ENCODE data around the gene LRRC26. TPM values are rescaled to one million over a fixed set of nuclear protein-coding genes. Genes with fewer than 3 reads are reported as not detected.

Gene LRRC26
- total RNA-seq, 1 donor from 2014 or later, result not detected

DNA sequence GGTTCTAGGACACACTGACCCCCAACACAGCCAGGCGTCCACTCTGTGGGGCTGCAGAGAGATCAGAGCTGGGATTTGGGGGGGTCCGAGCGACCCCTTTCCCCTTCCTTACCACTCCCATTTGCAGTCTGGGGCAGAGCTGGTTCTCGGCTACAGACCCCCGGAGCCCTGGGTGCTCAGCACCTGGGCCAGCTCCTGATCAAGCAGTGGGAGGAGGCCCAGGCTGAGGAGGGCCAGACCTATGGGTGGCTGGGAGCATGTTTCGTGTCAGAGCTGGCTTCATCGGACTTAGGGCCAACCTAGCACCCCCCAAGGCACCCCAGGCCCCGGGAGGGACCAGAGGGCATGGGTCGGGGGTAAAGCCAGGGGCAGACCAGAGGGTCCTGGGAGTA, 23.3 kb downstream of the LRRC26 start:
- Histone ChIP-seq H3K36me3 (ENCODE audit: control insufficient read depth in 3 of 3, insufficient read depth in 3 of 3, low read length in 3 of 3) (no peaks in the 10 kb centered on the region), H3K27me3 (ENCODE audit: control insufficient read depth in 3 of 3, insufficient read depth in 3 of 3, low read length in 3 of 3) (peaks cover 52 to 65% (median 56%) of the 10 kb centered on the region in 3 donors), H3K27ac (ENCODE audit: low read depth, low read length) (no peak overlapping the region), H3K4me1 (ENCODE audit: control insufficient read depth in 3 of 3, insufficient read depth in 3 of 3, low read length in 3 of 3) (no peaks in the 10 kb centered on the region), H3K4me3 (ENCODE audit: low read length in 3 of 3) (no peak overlapping the region), H3K9me3 (ENCODE audit: control insufficient read depth in 3 of 3, low read length in 3 of 3) (no peaks in the 10 kb centered on the region), H3K9ac (ENCODE audit: low read depth in 1 of 3, low read length in 3 of 3) (no peak overlapping the region)

DNA sequence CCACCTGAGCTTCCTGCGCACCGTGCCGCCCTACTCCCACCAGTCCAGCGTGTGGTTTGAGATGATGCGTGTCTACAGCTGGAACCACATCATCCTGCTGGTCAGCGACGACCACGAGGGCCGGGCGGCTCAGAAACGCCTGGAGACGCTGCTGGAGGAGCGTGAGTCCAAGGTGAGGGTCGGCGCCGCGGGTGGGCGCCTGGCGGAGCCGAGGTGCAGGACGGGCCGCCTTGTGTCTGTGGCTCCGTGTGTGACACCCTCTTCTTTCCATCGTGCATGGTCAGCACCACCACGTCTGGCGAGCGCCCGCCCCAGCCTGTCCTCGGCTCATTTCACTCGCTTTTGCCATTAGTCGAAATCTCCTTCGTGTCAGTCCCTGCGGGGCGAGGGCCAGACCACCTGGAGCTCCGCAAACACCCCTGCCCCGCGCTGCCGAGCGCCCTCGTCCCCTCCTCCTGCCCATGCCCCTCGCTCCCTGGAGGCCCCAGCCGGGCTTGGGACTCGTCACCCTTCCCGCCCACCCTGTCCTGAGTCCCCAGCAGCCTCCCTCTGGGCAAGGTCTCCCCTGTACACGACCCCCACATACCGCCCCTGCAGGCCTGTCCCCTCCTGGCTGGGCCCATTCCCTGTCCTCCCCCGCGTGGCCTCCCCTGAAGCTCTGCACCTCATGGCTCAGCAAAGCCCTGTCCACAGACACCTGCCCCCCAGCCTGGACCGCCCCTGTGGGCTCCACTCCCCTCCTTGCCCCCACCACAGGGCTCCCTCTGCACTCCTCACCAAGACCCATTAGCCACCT, 23.9 kb downstream of the LRRC26 start:
- Histone ChIP-seq H3K4me3 (ENCODE audit: low read length in 3 of 3) (no peak overlapping the region), H3K36me3 (ENCODE audit: control insufficient read depth in 3 of 3, insufficient read depth in 3 of 3, low read length in 3 of 3) (no peaks in the 10 kb centered on the region), H3K27ac (ENCODE audit: low read depth, low read length) (no peak overlapping the region), H3K9ac (ENCODE audit: low read depth in 1 of 3, low read length in 3 of 3) (no peak overlapping the region), H3K27me3 (ENCODE audit: control insufficient read depth in 3 of 3, insufficient read depth in 3 of 3, low read length in 3 of 3) (peaks cover 58 to 71% (median 62%) of the 10 kb centered on the region in 3 donors), H3K9me3 (ENCODE audit: control insufficient read depth in 3 of 3, low read length in 3 of 3) (no peaks in the 10 kb centered on the region), H3K4me1 (ENCODE audit: control insufficient read depth in 3 of 3, insufficient read depth in 3 of 3, low read length in 3 of 3) (no peaks in the 10 kb centered on the region)

DNA sequence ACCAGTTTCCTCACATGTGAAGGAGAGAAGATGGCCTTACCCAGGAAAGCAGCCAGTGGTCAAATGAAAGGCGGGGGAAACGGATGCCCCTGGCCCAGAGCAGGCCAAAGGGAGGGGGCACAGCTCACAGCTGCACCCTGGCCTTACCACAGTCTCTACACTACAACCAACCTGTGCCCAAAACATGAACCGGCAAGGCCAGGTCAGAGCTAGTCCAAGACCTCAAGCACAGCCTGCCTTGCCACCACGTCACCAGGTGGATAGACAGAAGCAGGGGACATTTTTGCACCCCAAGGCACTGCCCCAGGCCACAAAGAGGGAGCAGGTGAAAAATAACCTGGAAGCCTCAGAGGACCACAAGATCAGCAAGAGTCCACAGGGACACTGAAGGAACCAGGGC, 26.4 kb downstream of the LRRC26 start:
- no peaks in the 10 kb centered on the region for H3K36me3 ChIP-seq (ENCODE audit: control insufficient read depth in 3 of 3, insufficient read depth in 3 of 3, low read length in 3 of 3)
- H3K9me3 ChIP-seq (ENCODE audit: control insufficient read depth in 3 of 3, low read length in 3 of 3), result no peaks in the 10 kb centered on the region
- peaks cover 0 to 4% (median 0%) of the 10 kb centered on the region in 3 donors for H3K4me1 ChIP-seq (ENCODE audit: control insufficient read depth in 3 of 3, insufficient read depth in 3 of 3, low read length in 3 of 3)
- H3K27me3 ChIP-seq (ENCODE audit: control insufficient read depth in 3 of 3, insufficient read depth in 3 of 3, low read length in 3 of 3), result peaks cover 70 to 79% (median 71%) of the 10 kb centered on the region in 3 donors
- no peak overlapping the region for H3K4me3 ChIP-seq (ENCODE audit: low read length in 3 of 3)
- no peak overlapping the region for H3K27ac ChIP-seq (ENCODE audit: low read depth, low read length)
- H3K9ac ChIP-seq (ENCODE audit: low read depth in 1 of 3, low read length in 3 of 3), result no peak overlapping the region

DNA sequence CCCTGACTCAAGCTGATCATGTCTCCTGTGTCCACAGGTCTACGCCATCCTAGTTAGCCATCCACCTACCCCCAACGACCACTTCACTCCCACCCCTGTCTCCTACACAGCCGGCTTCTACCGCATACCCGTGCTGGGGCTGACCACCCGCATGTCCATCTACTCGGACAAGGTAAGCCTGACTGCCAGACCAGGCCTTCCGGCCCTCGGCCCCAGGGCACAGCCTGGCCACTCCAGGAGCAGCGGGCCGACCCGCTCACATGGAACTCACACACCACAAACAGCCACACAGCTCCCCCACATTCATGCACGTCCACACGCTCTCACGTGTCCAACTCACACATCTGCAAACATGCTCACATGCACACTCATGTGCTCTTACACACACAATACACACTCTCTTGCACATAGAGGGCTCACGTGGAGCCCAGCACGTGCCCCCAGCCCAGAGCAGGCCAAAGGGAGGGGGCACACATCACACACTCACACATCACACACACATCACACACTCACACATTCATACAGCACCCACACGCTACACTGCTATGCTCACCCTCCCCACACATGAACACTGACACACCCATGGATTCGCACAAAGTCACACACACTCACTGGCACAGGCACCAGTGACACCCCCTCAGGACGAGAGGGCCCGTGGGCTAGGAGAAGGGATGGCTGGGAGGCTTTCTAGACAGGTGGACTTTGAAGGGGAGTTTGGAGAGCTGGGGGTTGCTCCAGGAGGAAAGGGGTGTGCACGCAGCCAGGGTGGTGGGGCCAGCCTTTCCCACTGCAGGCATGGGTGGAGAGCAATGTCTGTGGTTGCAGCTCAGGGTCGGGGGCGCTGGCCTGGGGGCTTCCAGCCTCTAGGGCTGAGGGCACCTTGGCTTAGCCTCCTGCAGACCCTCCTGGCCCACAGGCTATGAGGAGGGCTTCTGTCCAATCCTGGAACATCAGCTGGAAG, 27.6 kb downstream of the LRRC26 start:
- no peak overlapping the region for H3K4me3 ChIP-seq (ENCODE audit: low read length in 3 of 3)
- no peaks in the 10 kb centered on the region for H3K9me3 ChIP-seq (ENCODE audit: control insufficient read depth in 3 of 3, low read length in 3 of 3)
- no peak overlapping the region for H3K9ac ChIP-seq (ENCODE audit: low read depth in 1 of 3, low read length in 3 of 3)
- peaks cover 72 to 80% (median 77%) of the 10 kb centered on the region in 3 donors for H3K27me3 ChIP-seq (ENCODE audit: control insufficient read depth in 3 of 3, insufficient read depth in 3 of 3, low read length in 3 of 3)
- no peak overlapping the region for H3K27ac ChIP-seq (ENCODE audit: low read depth, low read length)
- H3K36me3 ChIP-seq (ENCODE audit: control insufficient read depth in 3 of 3, insufficient read depth in 3 of 3, low read length in 3 of 3), result no peaks in the 10 kb centered on the region
- H3K4me1 ChIP-seq (ENCODE audit: control insufficient read depth in 3 of 3, insufficient read depth in 3 of 3, low read length in 3 of 3), result peaks cover 0 to 4% (median 0%) of the 10 kb centered on the region in 3 donors

DNA sequence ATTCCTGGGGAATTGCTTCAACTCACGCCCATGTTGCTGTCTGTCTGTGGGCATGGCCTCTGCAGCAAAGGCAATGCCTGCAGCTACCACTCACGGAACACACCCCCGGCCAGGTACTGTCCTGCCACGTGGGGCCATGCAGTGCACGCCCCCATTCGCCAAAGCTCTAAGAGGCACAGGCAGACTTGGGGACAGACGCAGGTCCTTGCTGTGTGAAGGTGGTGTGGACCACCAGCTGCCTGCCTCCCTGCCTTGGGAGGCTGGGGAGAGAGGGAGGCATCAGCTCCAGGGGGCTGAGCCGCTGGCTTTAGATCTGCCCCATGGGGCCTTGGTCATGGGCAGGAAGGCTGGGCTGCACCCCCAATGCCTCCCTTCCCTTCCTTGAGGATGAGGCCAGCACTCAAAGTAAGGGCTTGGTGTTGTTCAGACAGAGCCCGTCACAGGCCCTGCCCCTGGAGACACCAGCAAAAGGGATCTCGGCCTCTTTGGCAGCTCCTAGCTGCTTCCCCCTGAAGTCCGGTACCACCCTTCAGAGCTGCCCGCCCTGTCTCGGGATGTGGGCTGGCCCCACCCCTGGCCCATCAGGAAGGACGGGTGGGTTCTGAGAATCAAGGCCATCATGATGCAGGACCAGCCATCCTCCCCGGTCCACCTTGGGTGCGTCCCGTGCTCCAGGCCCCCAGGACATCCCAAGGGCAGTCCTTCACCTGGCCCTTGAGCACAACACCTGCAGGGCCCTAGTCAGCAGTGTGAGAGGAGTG, 28.6 kb downstream of the LRRC26 start:
- peaks cover 0 to 4% (median 0%) of the 10 kb centered on the region in 3 donors for H3K4me1 ChIP-seq (ENCODE audit: control insufficient read depth in 3 of 3, insufficient read depth in 3 of 3, low read length in 3 of 3)
- no peaks in the 10 kb centered on the region for H3K9me3 ChIP-seq (ENCODE audit: control insufficient read depth in 3 of 3, low read length in 3 of 3)
- H3K4me3 ChIP-seq (ENCODE audit: low read length in 3 of 3), result no peak overlapping the region
- peaks cover 76 to 83% (median 79%) of the 10 kb centered on the region in 3 donors for H3K27me3 ChIP-seq (ENCODE audit: control insufficient read depth in 3 of 3, insufficient read depth in 3 of 3, low read length in 3 of 3)
- H3K27ac ChIP-seq (ENCODE audit: low read depth, low read length), result no peak overlapping the region
- no peak overlapping the region for H3K9ac ChIP-seq (ENCODE audit: low read depth in 1 of 3, low read length in 3 of 3)
- H3K36me3 ChIP-seq (ENCODE audit: control insufficient read depth in 3 of 3, insufficient read depth in 3 of 3, low read length in 3 of 3), result no peaks in the 10 kb centered on the region

DNA sequence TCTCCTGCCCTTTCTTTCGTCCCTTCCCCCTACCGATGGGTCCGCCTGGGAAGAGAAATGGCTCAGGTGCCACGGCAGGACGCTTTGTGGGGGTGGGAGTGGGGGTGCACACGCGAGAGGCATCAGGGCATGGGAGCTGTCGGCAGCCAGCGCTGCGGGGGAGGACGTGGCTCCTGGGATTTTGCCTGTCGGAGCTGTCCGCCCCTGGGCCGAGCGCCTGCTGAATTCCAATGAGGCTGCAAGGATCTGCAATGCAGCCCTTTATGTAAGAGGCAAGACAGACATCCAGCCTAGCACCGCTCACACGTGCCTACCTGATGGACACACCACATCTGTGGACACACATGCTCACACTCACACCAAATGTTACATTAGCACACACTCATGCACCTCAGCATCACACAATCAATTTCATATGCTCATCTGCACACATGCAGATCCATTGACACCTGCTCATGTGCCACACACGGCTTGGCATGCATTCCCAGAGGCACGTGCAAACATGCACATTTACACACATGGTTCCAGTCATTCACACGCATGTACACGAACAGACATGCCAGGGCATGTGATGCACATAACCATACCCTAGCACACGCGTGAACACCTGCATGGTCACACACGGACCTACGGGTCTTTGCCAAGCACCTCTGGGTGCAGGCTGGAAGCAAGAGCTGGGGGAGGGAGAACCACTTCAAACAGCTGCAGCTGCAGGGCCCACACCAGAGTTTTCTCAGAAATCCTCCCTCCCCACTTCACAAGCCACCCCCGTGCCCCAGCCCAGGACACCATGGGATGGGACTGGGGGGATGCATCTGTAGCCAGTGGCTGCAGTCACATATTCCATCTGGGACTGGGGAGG, 29.5 kb downstream of the LRRC26 start:
- Histone ChIP-seq H3K27me3 (ENCODE audit: control insufficient read depth in 3 of 3, insufficient read depth in 3 of 3, low read length in 3 of 3) (peaks cover 81 to 84% (median 84%) of the 10 kb centered on the region in 3 donors), H3K36me3 (ENCODE audit: control insufficient read depth in 3 of 3, insufficient read depth in 3 of 3, low read length in 3 of 3) (no peaks in the 10 kb centered on the region), H3K4me3 (ENCODE audit: low read length in 3 of 3) (no peak overlapping the region), H3K27ac (ENCODE audit: low read depth, low read length) (no peak overlapping the region), H3K9me3 (ENCODE audit: control insufficient read depth in 3 of 3, low read length in 3 of 3) (no peaks in the 10 kb centered on the region), H3K9ac (ENCODE audit: low read depth in 1 of 3, low read length in 3 of 3) (no peak overlapping the region), H3K4me1 (ENCODE audit: control insufficient read depth in 3 of 3, insufficient read depth in 3 of 3, low read length in 3 of 3) (peaks cover 0 to 4% (median 0%) of the 10 kb centered on the region in 3 donors)

DNA sequence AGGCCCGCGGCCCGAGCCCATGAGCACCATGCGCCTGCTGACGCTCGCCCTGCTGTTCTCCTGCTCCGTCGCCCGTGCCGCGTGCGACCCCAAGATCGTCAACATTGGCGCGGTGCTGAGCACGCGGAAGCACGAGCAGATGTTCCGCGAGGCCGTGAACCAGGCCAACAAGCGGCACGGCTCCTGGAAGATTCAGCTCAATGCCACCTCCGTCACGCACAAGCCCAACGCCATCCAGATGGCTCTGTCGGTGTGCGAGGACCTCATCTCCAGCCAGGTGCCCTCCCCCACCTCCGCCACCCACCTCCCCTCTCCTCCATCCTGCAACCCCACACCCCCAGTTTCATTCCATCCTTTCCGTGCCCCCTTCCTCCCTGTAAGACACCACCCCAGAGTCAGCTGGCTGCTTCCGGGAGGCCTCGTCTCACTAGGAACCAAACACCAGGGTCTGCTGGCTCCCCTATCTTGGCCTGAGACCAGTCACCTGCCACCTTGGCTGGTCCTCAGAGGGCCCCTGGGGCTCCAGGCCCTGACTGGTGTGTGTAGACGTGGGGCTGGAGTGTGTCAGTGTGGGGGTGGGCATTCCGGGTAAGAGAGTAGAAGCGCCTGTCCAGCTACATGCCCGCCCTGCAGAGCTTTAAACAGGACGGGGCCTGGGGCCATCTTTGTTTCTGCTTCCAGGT, 30.2 kb downstream of the LRRC26 start:
- Histone ChIP-seq H3K27me3 (ENCODE audit: control insufficient read depth in 3 of 3, insufficient read depth in 3 of 3, low read length in 3 of 3) (peaks cover 81 to 84% (median 84%) of the 10 kb centered on the region in 3 donors), H3K9me3 (ENCODE audit: control insufficient read depth in 3 of 3, low read length in 3 of 3) (no peaks in the 10 kb centered on the region), H3K27ac (ENCODE audit: low read depth, low read length) (no peak overlapping the region), H3K4me3 (ENCODE audit: low read length in 3 of 3) (no peak overlapping the region), H3K4me1 (ENCODE audit: control insufficient read depth in 3 of 3, insufficient read depth in 3 of 3, low read length in 3 of 3) (peaks cover 0 to 4% (median 0%) of the 10 kb centered on the region in 3 donors), H3K36me3 (ENCODE audit: control insufficient read depth in 3 of 3, insufficient read depth in 3 of 3, low read length in 3 of 3) (no peaks in the 10 kb centered on the region), H3K9ac (ENCODE audit: low read depth in 1 of 3, low read length in 3 of 3) (no peak overlapping the region)

DNA sequence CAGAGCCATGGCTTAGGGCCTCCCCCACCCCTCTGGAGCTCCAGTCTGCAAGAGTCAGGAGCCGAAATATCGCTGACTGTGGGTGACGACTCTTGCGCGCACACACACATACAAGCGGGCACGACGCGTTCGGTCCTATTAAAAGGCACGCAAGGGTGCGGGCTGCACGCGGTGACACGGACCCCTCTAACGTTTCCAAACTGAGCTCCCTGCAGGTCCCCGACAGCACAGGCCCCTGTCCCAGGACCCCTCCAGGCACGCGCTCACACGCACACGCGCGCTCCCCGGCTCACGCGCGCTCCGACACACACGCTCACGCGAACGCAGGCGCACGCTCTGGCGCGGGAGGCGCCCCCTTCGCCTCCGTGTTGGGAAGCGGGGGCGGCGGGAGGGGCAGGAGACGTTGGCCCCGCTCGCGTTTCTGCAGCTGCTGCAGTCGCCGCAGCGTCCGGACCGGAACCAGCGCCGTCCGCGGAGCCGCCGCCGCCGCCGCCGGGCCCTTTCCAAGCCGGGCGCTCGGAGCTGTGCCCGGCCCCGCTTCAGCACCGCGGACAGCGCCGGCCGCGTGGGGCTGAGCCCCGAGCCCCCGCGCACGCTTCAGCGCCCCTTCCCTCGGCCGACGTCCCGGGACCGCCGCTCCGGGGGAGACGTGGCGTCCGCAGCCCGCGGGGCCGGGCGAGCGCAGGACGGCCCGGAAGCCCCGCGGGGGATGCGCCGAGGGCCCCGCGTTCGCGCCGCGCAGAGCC, 31.0 kb downstream of the LRRC26 start, which contains the start of gene GRIN1:
GRIN1 (plus strand) TSS at position 433 of the 746 bp plus-strand sequence. CDS start 333 bp downstream, outside the sequence.
- no peak within 1 kb of the TSS for H3K4me3 ChIP-seq (ENCODE audit: low read length in 3 of 3)
- H3K9me3 ChIP-seq (ENCODE audit: control insufficient read depth in 3 of 3, low read length in 3 of 3), result no peaks in the 10 kb centered on the region
- H3K27me3 ChIP-seq (ENCODE audit: control insufficient read depth in 3 of 3, insufficient read depth in 3 of 3, low read length in 3 of 3), result peaks cover 81 to 84% (median 82%) of the 10 kb centered on the region in 3 donors
- no peaks in the 10 kb centered on the region for H3K36me3 ChIP-seq (ENCODE audit: control insufficient read depth in 3 of 3, insufficient read depth in 3 of 3, low read length in 3 of 3)
- no peak within 1 kb of the TSS for H3K27ac ChIP-seq (ENCODE audit: low read depth, low read length)
- no peak within 1 kb of the TSS for H3K9ac ChIP-seq (ENCODE audit: low read depth in 1 of 3, low read length in 3 of 3)
- H3K4me1 ChIP-seq (ENCODE audit: control insufficient read depth in 3 of 3, insufficient read depth in 3 of 3, low read length in 3 of 3), result peaks cover 0 to 4% (median 0%) of the 10 kb centered on the region in 3 donors

Data from skeletal muscle tissue (tissue), 4 donors.